GM12878 (cell line): Measurements from ENCODE around the gene POLR2I. TPM values are rescaled to one million over a fixed set of nuclear protein-coding genes. Genes with fewer than 3 reads are reported as not detected.

ENCODE experiments used
- ATAC-seq: fragments of 200-7000 bp; cut with Tn5 transposase; 3 replicates; pipeline ENCODE4 v1.9.1; 2020; ENCODE audit warnings: mild to moderate bottlenecking, moderate library complexity
- BruUV-seq: library from RNA; stranded (reverse); fragments of 400-500 nt; replicated peaks from 2 replicates; lab custom pipeline; 2021; lab: Mats Ljungman, UMichigan
- CTCF ChIA-PET: fragments of 300-600 bp; sonication (Branson Sonifier 250); formaldehyde crosslinking; extraction: SDS; loops from one replicate; lab custom pipeline; 2021; ENCODE audit warnings: inconsistent platforms; lab: Yijun Ruan, JAX
- POLR2A ChIA-PET: fragments of 350-600 bp; formaldehyde crosslinking; extraction: SDS; loops from one replicate; lab custom pipeline; 2021; ENCODE audit warnings: inconsistent platforms; lab: Charles Lee
- RAD21 ChIA-PET: fragments of 300-600 bp; sonication (Branson Sonifier 250); formaldehyde crosslinking; loops from one replicate; lab custom pipeline; 2023; ENCODE audit warnings: antibody characterized with exemption; ENCODE audit not compliant: unreplicated experiment; lab: Charles Lee
- SMC1A ChIA-PET: fragments of 300-600 bp; sonication (Branson Sonifier 250); formaldehyde crosslinking; loops from one replicate; lab custom pipeline; 2023; ENCODE audit not compliant: unreplicated experiment, uncharacterized antibody; lab: Charles Lee
- DNase-seq: peaks from one replicate; pipeline ENCODE4 v3.0.0-alpha.2; 2011; ENCODE audit warnings: low read depth, low spot score
- FAIRE-seq: peaks from 3 replicates; lab custom pipeline; 2011; peaks lifted over from hg19 to GRCh38; lab: Jason Lieb, UNC
- H2AFZ ChIP-seq: 2 replicates; pipeline ENCODE4 v1.6.0; 2011; ENCODE audit warnings: low read depth, low read length, control low read depth; ENCODE audit not compliant: control insufficient read depth
- H3K27ac ChIP-seq: 2 replicates; pipeline ENCODE4 v1.5.1; 2011; ENCODE audit warnings: control low read depth; ENCODE audit not compliant: control insufficient read depth, insufficient read depth
- H3K27me3 ChIP-seq, 2 experiments: replicated peaks in 1 of 2; 2 replicates each; pipeline versions ENCODE4 v1.6.0 to v1.6.1; 2011; ENCODE audit warnings: low read length in 1 of 2; ENCODE audit not compliant: control insufficient read depth in 2 of 2, insufficient read depth in 2 of 2
- H3K36me3 ChIP-seq, 2 experiments: 2 replicates each; pipeline ENCODE4 v1.5.1; 2011; ENCODE audit warnings: low read length in 1 of 2; ENCODE audit not compliant: control insufficient read depth in 2 of 2, insufficient read depth in 2 of 2
- H3K4me1 ChIP-seq: 2 replicates; pipeline ENCODE4 v1.6.1; 2011; ENCODE audit warnings: mild to moderate bottlenecking, low read length, moderate library complexity, mixed read lengths; ENCODE audit not compliant: control insufficient read depth, insufficient read depth
- H3K4me2 ChIP-seq: 2 replicates; pipeline ENCODE4 v1.6.0; 2011; ENCODE audit warnings: control low read depth; ENCODE audit not compliant: control insufficient read depth, insufficient read depth
- H3K4me3 ChIP-seq: fragments of 200-600 bp; sonication (generic); 2 replicates; pipeline ENCODE4 v1.5.1; 2016
- H3K79me2 ChIP-seq: 2 replicates; pipeline ENCODE4 v1.6.0; 2011; ENCODE audit warnings: low read length; ENCODE audit not compliant: control insufficient read depth, insufficient read depth
- H3K9ac ChIP-seq: 2 replicates; pipeline ENCODE4 v1.8.0; 2011; ENCODE audit warnings: low read length, control low read depth, mixed read lengths; ENCODE audit not compliant: control insufficient read depth, insufficient read depth
- H3K9me3 ChIP-seq: replicated peaks from 3 replicates; pipeline ENCODE4 v1.5.1; 2011; ENCODE audit warnings: mild to moderate bottlenecking, low read length; ENCODE audit not compliant: control insufficient read depth, insufficient read depth
- H4K20me1 ChIP-seq: 2 replicates; pipeline ENCODE4 v1.6.0; 2011; ENCODE audit not compliant: control insufficient read depth, insufficient read depth
- ATF7 ChIP-seq: fragments of 450-650 bp; IDR thresholded peaks from 2 replicates; pipeline ENCODE4 v1.6.1; 2016; ENCODE audit warnings: low read depth, mild to moderate bottlenecking
- CHD4 ChIP-seq: fragments of 200-600 bp; sonication (generic); IDR thresholded peaks from 2 replicates; pipeline ENCODE4 v1.6.1; 2016; ENCODE audit warnings: mild to moderate bottlenecking
- EGR1 ChIP-seq, 2 experiments: IDR thresholded peaks; 1 replicate in 1 of 2; 2 replicates in 1 of 2; pipeline ENCODE4 v1.6.1; 2011 to 2012; ENCODE audit warnings: low read depth in 2 of 2, low read length in 2 of 2, borderline replicate concordance in 1 of 2, mild to moderate bottlenecking in 1 of 2, moderate library complexity in 1 of 2
- ESRRA ChIP-seq: IDR thresholded peaks from 2 replicates; pipeline ENCODE4 v1.6.1; 2012; ENCODE audit warnings: mild to moderate bottlenecking, low read length, improper control_type of control experiment
- GATAD2B ChIP-seq: fragments of 450-650 bp; conservative IDR thresholded peaks from 2 replicates; pipeline ENCODE4 v1.6.1; 2017; ENCODE audit warnings: low read depth, mild to moderate bottlenecking, moderate library complexity
- LARP7 ChIP-seq: fragments of 450-650 bp; IDR thresholded peaks from 2 replicates; pipeline ENCODE4 v1.6.1; 2017; ENCODE audit warnings: mild to moderate bottlenecking
- MTA2 ChIP-seq: fragments of 450-650 bp; IDR thresholded peaks from 2 replicates; pipeline ENCODE4 v1.6.1; 2016; ENCODE audit warnings: low read depth, mild to moderate bottlenecking, moderate library complexity
- MYC ChIP-seq: IDR thresholded peaks from 2 replicates; pipeline ENCODE4 v1.6.1; 2011; ENCODE audit warnings: mild to moderate bottlenecking, low read length, moderate library complexity, inconsistent platforms; ENCODE audit not compliant: insufficient read depth, insufficient replicate concordance, insufficient read length, severe bottlenecking
- SMC3 ChIP-seq: IDR thresholded peaks from 2 replicates; pipeline ENCODE4 v1.6.1; 2011; ENCODE audit warnings: low read length, improper control_type of control experiment, borderline replicate concordance
- TARDBP ChIP-seq: IDR thresholded peaks from 2 replicates; pipeline ENCODE4 v1.6.1; 2016; ENCODE audit warnings: borderline replicate concordance
- WGBS: methylation state at CpG from one replicate; pipeline ENCODE4 v1.1.6; 2016; ENCODE audit warnings: low lambda C conversion rate; ENCODE audit not compliant: insufficient replicate concordance, insufficient coverage; ENCODE audit errors: missing lambda C conversion rate; 5-methylcytosine and 5-hydroxymethylcytosine counted together
- in situ Hi-C: fragments of 300-500 bp; cut with MboI; formaldehyde crosslinking; loops from 9 replicates; pipeline ENCODE4 v1.14.3; 2018; ENCODE audit warnings: mixed read lengths
- intact Hi-C: fragments of 100-400 bp; cut with micrococcal nuclease; formaldehyde crosslinking; loops from one replicate; pipeline ENCODE4 v1.14.2; 2022; ENCODE audit not compliant: unreplicated experiment
- polyA plus RNA-seq, 11 experiments: library from polyadenylated mRNA; depleted of rRNA in 4 of 11; unstranded in 6 of 11; stranded (reverse) in 5 of 11; fragments of >200 nt; fragmentation: Nextera tagmentation in 4 of 11; fragmentation: Illumina TruSeq in 1 of 11; extraction: Ambion mirVana in 4 of 11; extraction: Trizol in 1 of 11; gene quantifications; 1 replicate in 1 of 11; 2 replicates in 10 of 11; pipeline versions ENCODE4 v1.2.1 to v1.2.3, GENCODE V29; 2011 to 2016; ENCODE audit warnings: inconsistent platforms in 2 of 11, missing spikeins in 2 of 11, low read depth in 1 of 11
- total RNA-seq, 4 experiments: library from RNA; depleted of rRNA in 3 of 4; stranded (reverse); fragments of >200 nt in 3 of 4; fragmentation: Illumina TruSeq in 1 of 4; extraction: Trizol in 1 of 4; gene quantifications; 2 replicates each; pipeline versions ENCODE4 v1.2.1 to v1.2.3, GENCODE V29; 2013 to 2021
- TF ChIP-seq, protein P1 (sequence below): fragments of 450-650 bp; IDR thresholded peaks from 2 replicates; pipeline ENCODE4 v1.6.1; 2016; ENCODE audit warnings: mild to moderate bottlenecking
- TF ChIP-seq, protein P2 (sequence below): fragments of 450-650 bp; IDR thresholded peaks from 2 replicates; pipeline ENCODE4 v1.6.1; 2016; ENCODE audit warnings: mild to moderate bottlenecking
- TF ChIP-seq, protein P3 (sequence below): fragments of 450-650 bp; IDR thresholded peaks from 2 replicates; pipeline ENCODE4 v1.6.1; 2018; ENCODE audit warnings: mild to moderate bottlenecking, low read depth, moderate library complexity; ENCODE audit not compliant: partially characterized antibody
- TF ChIP-seq, protein P4 (sequence below): IDR thresholded peaks from 2 replicates; pipeline ENCODE4 v1.6.1; 2011; ENCODE audit warnings: low read depth, low read length, improper control_type of control experiment, borderline replicate concordance

Gene POLR2I
- total and polyA plus RNA-seq, 10 of the 15 experiments (the other 5 are each of a cell fraction or from before 2014, with no cell fraction given), result 30.9 to 272 (median 202) TPM

DNA sequence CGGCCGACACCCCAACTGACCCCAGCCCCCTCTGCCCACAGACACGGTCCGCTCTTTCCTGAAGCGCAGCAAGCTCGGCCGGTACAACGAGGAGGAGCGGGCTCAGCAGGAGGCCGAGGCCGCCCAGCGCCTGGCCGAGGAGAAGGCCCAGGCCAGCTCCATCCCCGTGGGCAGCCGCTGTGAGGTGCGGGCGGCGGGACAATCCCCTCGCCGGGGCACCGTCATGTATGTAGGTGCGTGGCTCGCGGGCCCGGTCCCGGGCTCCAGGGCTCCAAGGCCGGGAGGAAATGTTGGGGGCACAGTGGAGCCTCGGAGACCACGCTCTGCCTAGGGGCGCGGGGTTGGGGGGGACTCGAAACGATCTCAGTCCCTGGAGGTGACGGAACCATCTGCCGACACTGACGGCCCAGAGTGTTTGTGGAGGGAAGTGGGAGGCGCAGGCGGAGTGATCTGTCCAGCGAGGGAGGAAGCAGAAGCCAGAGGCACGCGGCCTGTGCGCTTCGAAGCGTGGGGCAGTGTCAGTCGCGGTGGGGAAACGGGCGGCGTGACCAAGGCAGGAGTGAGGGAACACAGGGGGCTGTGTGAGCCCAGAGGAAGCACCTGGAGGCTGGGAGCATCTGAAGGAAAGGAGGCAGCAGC, 6.9 kb upstream of the POLR2I start:
- FAIRE-seq, result no peak
- no peak for ATAC-seq

More for the DNA sequence above, 6.9 kb upstream of the POLR2I start:
- Histone ChIP-seq H3K27ac (no peak overlapping the region), H3K9ac (no peak overlapping the region), H3K4me3 (no peak overlapping the region), H3K9me3 (no peaks in the 10 kb centered on the region), H3K4me1 (peaks cover 6% of the 10 kb centered on the region), H3K27me3 (no peaks in the 10 kb centered on the region), H4K20me1 (no peaks in the 10 kb centered on the region), H3K4me2 (no peak overlapping the region), H3K36me3 (peaks cover 7% of the 10 kb centered on the region in 2 experiments), H2AFZ (no peak overlapping the region), H3K79me2 (peaks cover 4% of the 10 kb centered on the region; the same call in 1 of the 2 replicates)
- CTCF ChIA-PET, result no interaction called here
- TF ChIP-seq, protein P1, sequence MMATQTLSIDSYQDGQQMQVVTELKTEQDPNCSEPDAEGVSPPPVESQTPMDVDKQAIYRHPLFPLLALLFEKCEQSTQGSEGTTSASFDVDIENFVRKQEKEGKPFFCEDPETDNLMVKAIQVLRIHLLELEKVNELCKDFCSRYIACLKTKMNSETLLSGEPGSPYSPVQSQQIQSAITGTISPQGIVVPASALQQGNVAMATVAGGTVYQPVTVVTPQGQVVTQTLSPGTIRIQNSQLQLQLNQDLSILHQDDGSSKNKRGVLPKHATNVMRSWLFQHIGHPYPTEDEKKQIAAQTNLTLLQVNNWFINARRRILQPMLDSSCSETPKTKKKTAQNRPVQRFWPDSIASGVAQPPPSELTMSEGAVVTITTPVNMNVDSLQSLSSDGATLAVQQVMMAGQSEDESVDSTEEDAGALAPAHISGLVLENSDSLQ, result no peak
- TF ChIP-seq, protein P2, sequence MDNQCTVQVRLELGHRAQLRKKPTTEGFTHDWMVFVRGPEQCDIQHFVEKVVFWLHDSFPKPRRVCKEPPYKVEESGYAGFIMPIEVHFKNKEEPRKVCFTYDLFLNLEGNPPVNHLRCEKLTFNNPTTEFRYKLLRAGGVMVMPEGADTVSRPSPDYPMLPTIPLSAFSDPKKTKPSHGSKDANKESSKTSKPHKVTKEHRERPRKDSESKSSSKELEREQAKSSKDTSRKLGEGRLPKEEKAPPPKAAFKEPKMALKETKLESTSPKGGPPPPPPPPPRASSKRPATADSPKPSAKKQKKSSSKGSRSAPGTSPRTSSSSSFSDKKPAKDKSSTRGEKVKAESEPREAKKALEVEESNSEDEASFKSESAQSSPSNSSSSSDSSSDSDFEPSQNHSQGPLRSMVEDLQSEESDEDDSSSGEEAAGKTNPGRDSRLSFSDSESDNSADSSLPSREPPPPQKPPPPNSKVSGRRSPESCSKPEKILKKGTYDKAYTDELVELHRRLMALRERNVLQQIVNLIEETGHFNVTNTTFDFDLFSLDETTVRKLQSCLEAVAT, result no peak
- no peak for TF ChIP-seq ATF7
- no peak for TF ChIP-seq SMC3
- TF ChIP-seq EGR1 (IDR thresholded peaks at IDR 0.05; ENCODE audit: borderline replicate concordance in 1 of 2, low read depth in 2 of 2, low read length in 2 of 2), result no peak
- no peak for TF ChIP-seq CHD4
- TF ChIP-seq, protein P3, sequence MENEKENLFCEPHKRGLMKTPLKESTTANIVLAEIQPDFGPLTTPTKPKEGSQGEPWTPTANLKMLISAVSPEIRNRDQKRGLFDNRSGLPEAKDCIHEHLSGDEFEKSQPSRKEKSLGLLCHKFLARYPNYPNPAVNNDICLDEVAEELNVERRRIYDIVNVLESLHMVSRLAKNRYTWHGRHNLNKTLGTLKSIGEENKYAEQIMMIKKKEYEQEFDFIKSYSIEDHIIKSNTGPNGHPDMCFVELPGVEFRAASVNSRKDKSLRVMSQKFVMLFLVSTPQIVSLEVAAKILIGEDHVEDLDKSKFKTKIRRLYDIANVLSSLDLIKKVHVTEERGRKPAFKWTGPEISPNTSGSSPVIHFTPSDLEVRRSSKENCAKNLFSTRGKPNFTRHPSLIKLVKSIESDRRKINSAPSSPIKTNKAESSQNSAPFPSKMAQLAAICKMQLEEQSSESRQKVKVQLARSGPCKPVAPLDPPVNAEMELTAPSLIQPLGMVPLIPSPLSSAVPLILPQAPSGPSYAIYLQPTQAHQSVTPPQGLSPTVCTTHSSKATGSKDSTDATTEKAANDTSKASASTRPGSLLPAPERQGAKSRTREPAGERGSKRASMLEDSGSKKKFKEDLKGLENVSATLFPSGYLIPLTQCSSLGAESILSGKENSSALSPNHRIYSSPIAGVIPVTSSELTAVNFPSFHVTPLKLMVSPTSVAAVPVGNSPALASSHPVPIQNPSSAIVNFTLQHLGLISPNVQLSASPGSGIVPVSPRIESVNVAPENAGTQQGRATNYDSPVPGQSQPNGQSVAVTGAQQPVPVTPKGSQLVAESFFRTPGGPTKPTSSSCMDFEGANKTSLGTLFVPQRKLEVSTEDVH, result no peak
- no peak for TF ChIP-seq TARDBP
- no peak for TF ChIP-seq MTA2
- TF ChIP-seq, protein P4, sequence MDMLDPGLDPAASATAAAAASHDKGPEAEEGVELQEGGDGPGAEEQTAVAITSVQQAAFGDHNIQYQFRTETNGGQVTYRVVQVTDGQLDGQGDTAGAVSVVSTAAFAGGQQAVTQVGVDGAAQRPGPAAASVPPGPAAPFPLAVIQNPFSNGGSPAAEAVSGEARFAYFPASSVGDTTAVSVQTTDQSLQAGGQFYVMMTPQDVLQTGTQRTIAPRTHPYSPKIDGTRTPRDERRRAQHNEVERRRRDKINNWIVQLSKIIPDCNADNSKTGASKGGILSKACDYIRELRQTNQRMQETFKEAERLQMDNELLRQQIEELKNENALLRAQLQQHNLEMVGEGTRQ, result no peak
- TF ChIP-seq MYC, result no peak
- TF ChIP-seq GATAD2B, result no peak
- TF ChIP-seq LARP7, result no peak
- no peak for TF ChIP-seq ESRRA
- in situ Hi-C loops, result loop anchor here (10.0 kb wide), 1 partner anchor 973 kb away; no protein-coding TSS in a partner anchor
- RAD21 ChIA-PET, result no interaction called here
- intact Hi-C loops, result loop anchor here (10.0 kb wide), 1 partner anchor 1093 kb away; the partner anchor contains the start of genes ZNF383 and ZNF585B
- BruUV-seq, result no TSS peak
- POLR2A ChIA-PET, result no interaction called here
- DNase-seq, result no peak
- SMC1A ChIA-PET, result no interaction called here
- WGBS, result 99% methylated on average over 41 of the region's 49 CpGs
